Thyroid gland (tissue), 4 donors: ENCODE results near the gene TRAP1. TPM values are rescaled to one million over a fixed set of nuclear protein-coding genes. Genes with fewer than 3 reads are reported as not detected.

ENCODE experiments used
- DNase-seq, 2 donors: peaks; one replicate each; pipeline ENCODE4 v3.0.0-alpha.2; 2019
- H3K27ac ChIP-seq, 3 donors: fragments of 200-600 bp; sonication (generic); 1 replicate in 2 of 3; 2 replicates in 1 of 3; pipeline ENCODE4 v1.5.1; 2016 to 2019; ENCODE audit warnings: mild to moderate bottlenecking in 1 of 3, moderate library complexity in 1 of 3
- H3K27me3 ChIP-seq: fragments of 200-600 bp; sonication (generic); one replicate; pipeline ENCODE4 v1.5.1; 2019
- H3K36me3 ChIP-seq, 2 donors: fragments of 200-600 bp; sonication (generic); one replicate each; pipeline ENCODE4 v1.5.1; 2016 to 2019
- H3K4me1 ChIP-seq, 2 donors: fragments of 200-600 bp; sonication (generic); one replicate each; pipeline ENCODE4 v1.5.1; 2017 to 2019
- H3K4me3 ChIP-seq, 3 donors: fragments of 200-600 bp; sonication (generic); replicated peaks in 1 of 3; 1 replicate in 2 of 3; 2 replicates in 1 of 3; pipeline ENCODE4 v1.5.1; 2016; ENCODE audit warnings: mild to moderate bottlenecking in 1 of 3
- H3K9me3 ChIP-seq: fragments of 200-600 bp; sonication (generic); one replicate; pipeline ENCODE4 v1.5.1; 2017
- POLR2A ChIP-seq, 2 donors: fragments of 450-650 bp; IDR thresholded peaks; one replicate each; pipeline ENCODE4 v1.6.1; 2017; ENCODE audit warnings: antibody characterized with exemption in 2 of 2, mild to moderate bottlenecking in 2 of 2, moderate library complexity in 1 of 2
- WGBS, 2 donors: methylation state at CpG; one replicate each; pipeline ENCODE4 v1.1.5; 2017; 5-methylcytosine and 5-hydroxymethylcytosine counted together
- intact Hi-C: fragments of 100-400 bp; cut with DNase I; formaldehyde crosslinking; loops from one replicate; pipeline ENCODE4 v1.15.1; 2023
- total RNA-seq, 4 donors: library from RNA; depleted of rRNA; stranded (reverse); fragments of >200 nt; gene quantifications; one replicate each; pipeline ENCODE4 v1.2.3, GENCODE V29; 2016
- TF ChIP-seq, protein P1 (sequence below), 6 experiments: fragments of 200-600 bp in 3 of 6; fragments of 450-650 bp in 3 of 6; sonication (generic) in 3 of 6; IDR thresholded peaks; one replicate each; pipeline ENCODE4 v1.5.1; 2016 to 2019; ENCODE audit warnings: antibody characterized with exemption in 6 of 6, mild to moderate bottlenecking in 2 of 6, inconsistent platforms in 1 of 6, moderate library complexity in 1 of 6

Gene TRAP1
- total RNA-seq, 4 donors from 2014 or later, result 37.3 to 58.3 (median 53.9) TPM

DNA sequence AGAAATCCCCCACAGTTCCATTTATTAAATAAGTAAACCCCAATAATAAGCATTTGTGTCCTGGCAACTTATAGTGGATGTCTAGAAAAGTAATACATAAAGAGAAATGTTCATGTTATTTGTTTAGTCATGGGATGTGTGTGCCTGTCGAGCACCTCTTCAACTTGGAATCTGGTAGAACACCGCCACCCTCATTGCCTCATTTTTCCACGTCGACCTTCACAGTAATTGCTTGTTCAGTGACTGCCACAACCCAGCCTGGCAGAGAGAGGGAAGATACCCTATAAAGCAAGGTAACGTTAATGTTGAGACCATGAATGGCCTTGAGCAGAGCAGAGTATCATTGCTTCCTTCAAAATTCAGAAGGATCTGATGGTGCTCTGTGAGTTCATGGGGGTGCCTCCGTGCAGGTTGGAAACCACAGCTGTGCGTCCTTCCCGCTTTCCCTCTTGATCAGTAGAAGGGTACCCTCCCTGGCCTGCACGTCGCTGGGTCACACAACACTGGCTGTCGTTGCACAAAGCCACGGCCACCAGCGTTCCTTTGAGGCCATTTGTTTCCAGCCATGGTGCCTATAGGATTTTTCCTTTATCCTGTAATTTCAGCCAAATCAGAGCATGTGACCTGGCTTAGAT is 66.6 kb downstream of the TRAP1 start:
- WGBS, 2 donors, result 81 to 82% methylated on average over 13 of the region's 13 CpGs
- Histone ChIP-seq H3K27ac (no peak overlapping the region), H3K4me3 (no peak overlapping the region), H3K9me3 (no peaks in the 10 kb centered on the region), H3K27me3 (no peaks in the 10 kb centered on the region), H3K4me1 (peaks cover 0 to 15% of the 10 kb centered on the region in 2 donors), H3K36me3 (no peaks in the 10 kb centered on the region)
- TF ChIP-seq POLR2A (IDR thresholded peaks at IDR 0.05), result no peak
- TF ChIP-seq, protein P1, sequence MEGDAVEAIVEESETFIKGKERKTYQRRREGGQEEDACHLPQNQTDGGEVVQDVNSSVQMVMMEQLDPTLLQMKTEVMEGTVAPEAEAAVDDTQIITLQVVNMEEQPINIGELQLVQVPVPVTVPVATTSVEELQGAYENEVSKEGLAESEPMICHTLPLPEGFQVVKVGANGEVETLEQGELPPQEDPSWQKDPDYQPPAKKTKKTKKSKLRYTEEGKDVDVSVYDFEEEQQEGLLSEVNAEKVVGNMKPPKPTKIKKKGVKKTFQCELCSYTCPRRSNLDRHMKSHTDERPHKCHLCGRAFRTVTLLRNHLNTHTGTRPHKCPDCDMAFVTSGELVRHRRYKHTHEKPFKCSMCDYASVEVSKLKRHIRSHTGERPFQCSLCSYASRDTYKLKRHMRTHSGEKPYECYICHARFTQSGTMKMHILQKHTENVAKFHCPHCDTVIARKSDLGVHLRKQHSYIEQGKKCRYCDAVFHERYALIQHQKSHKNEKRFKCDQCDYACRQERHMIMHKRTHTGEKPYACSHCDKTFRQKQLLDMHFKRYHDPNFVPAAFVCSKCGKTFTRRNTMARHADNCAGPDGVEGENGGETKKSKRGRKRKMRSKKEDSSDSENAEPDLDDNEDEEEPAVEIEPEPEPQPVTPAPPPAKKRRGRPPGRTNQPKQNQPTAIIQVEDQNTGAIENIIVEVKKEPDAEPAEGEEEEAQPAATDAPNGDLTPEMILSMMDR (IDR thresholded peaks at IDR 0.05), result no peak
- intact Hi-C loops, result no loop called here
- DNase-seq, result no peak

DNA sequence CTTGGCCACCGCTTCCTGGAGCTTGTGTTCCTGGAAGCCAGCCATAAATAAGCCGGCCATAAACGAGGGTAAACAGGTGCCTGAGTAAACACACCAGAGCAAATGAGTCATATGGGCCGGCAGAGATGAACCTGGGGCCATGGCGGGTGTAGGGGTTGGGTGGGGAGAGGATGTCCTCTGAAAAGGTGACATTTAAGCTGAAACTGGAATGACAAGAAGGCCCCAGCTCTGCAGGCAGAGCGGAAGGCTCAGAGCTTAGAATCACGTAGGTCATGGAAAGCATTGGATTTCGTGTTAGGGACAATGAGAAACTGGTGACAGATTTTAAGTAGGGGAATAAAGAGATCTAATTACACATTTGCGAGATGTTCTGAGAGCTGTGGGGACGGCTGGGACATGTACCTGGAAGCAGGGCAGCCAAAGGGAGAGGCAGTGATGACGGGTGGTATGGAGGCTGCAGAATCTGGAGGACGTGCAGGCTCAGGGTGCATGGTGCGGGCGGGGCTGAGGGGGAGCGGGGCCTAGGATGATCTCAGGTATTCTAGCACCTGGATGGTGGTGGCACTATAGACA is 70.9 kb downstream of the TRAP1 start:
- H3K4me1 ChIP-seq, result peaks cover 0 to 4% of the 10 kb centered on the region in 2 donors
- intact Hi-C loops, result no loop called here
- H3K9me3 ChIP-seq, result no peaks in the 10 kb centered on the region
- DNase-seq, result no peak
- 73 to 74% methylated on average over 15 of the region's 15 CpGs for WGBS, 2 donors
- no peak overlapping the region for H3K27ac ChIP-seq
- H3K27me3 ChIP-seq, result no peaks in the 10 kb centered on the region
- TF ChIP-seq, protein P1 (IDR thresholded peaks at IDR 0.05), result no peak
- TF ChIP-seq POLR2A (IDR thresholded peaks at IDR 0.05), result no peak
- H3K4me3 ChIP-seq, result no peak overlapping the region
- H3K36me3 ChIP-seq, result no peaks in the 10 kb centered on the region

DNA sequence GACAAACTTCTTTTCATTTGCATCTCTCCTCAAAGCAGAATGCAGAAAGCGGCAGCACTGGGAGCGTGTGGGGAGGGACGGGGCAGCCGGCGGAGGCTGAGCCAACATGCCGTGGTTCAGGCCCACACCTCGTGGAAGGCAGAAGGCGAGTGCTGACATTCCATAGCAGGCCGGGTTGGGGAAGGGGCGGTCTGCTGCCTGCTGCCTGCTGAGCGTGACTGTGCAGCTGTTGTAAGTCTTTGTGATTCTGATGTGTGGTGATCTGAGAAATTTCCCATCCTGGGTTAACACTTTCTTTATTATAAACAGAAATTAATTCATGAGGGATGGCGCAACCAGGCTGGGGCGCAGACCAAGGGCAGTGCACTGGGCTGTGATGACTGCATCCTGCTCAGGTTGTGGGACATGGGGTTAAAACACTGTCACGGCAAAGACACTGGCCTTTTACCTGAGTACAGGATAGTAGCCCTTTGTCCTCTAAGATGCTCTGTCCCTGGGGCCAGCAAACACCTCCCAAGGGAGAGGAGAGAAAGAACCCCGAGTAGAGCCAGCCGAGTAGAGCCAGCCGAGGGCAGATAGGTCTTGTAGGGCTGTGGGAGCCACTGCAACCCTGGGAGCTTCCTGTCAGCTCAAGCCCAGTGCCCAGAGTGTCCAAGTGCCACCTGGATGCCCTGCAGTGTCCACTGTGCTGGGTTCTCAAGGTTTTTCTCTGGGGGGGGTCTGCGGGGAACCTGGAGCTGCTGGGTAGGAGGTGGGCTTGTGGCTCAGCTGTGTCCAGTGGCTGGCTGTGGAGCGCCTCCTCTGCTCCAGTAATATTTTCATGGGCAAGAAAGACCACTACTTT is 71.6 kb downstream of the TRAP1 start:
- Histone ChIP-seq H3K36me3 (peaks cover 4 to 7% of the 10 kb centered on the region in 2 donors), H3K4me3 (no peak overlapping the region), H3K27me3 (no peaks in the 10 kb centered on the region), H3K4me1 (peaks cover 0 to 4% of the 10 kb centered on the region in 2 donors), H3K27ac (no peak overlapping the region), H3K9me3 (no peaks in the 10 kb centered on the region)
- intact Hi-C loops, result no loop called here
- 75 to 82% methylated on average over 14 to 18 of the region's 19 CpGs for WGBS, 2 donors
- TF ChIP-seq POLR2A (IDR thresholded peaks at IDR 0.05), result no peak
- TF ChIP-seq, protein P1 (IDR thresholded peaks at IDR 0.05), result no peak
- no peak for DNase-seq

DNA sequence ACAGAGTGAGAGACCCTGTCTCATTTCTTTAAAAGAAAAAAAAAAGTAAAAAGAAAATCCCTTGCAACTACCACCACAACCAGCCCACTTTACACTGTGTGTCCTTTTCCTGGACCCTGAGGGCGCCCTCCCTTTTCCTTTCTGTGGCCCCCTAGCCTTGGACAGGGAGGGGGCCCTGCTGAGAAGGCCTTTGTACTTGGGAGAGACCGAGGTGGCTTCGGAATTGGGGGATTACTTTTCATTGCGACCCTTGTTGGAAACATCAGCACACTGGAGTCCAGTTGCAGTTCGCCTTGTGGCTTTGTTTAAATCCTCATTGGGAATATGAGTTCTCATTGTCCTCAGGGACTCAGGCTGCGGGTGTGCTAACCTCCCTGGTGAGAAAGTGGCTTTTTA is 72.2 kb downstream of the TRAP1 start:
- DNase-seq, result no peak
- Histone ChIP-seq H3K27ac (no peak overlapping the region), H3K27me3 (no peaks in the 10 kb centered on the region), H3K36me3 (peaks cover 4 to 8% of the 10 kb centered on the region in 2 donors), H3K4me1 (peaks cover 0 to 4% of the 10 kb centered on the region in 2 donors), H3K4me3 (no peak overlapping the region), H3K9me3 (no peaks in the 10 kb centered on the region)
- TF ChIP-seq, protein P1 (IDR thresholded peaks at IDR 0.05), result no peak
- TF ChIP-seq POLR2A (IDR thresholded peaks at IDR 0.05), result no peak
- WGBS, 2 donors, result 74 to 80% methylated on average over 6 of the region's 6 CpGs
- intact Hi-C loops, result no loop called here
